KMS-11 (cell line): ENCODE measurements around the gene COG4.
A peak's percentile ranks its signal among the peaks of the same experiment; 100 is the strongest.

ENCODE experiments used
- H2AFZ ChIP-seq: fragments of 200-600 bp; sonication (generic); 2 replicates; pipeline ENCODE4 v1.6.1; 2016; ENCODE audit warnings: antibody characterized with exemption, mixed run types, low read depth
- H3K27ac ChIP-seq: fragments of 200-600 bp; sonication (generic); 2 replicates; pipeline ENCODE4 v1.6.1; 2016; ENCODE audit warnings: mild to moderate bottlenecking, mixed run types
- H3K27me3 ChIP-seq: fragments of 200-600 bp; sonication (generic); 2 replicates; pipeline ENCODE4 v1.6.1; 2017; ENCODE audit warnings: mild to moderate bottlenecking, low read depth, mixed run types, moderate library complexity; ENCODE audit not compliant: insufficient read depth
- H3K36me3 ChIP-seq: fragments of 200-600 bp; sonication (generic); 2 replicates; pipeline ENCODE4 v1.6.1; 2017; ENCODE audit warnings: mild to moderate bottlenecking, mixed run types; ENCODE audit not compliant: insufficient read depth
- H3K4me1 ChIP-seq: fragments of 200-600 bp; sonication (generic); 2 replicates; pipeline ENCODE4 v1.6.1; 2016; ENCODE audit warnings: mild to moderate bottlenecking, low read depth, mixed run types; ENCODE audit not compliant: poor library complexity, severe bottlenecking
- H3K4me2 ChIP-seq: fragments of 200-600 bp; sonication (generic); 2 replicates; pipeline ENCODE4 v1.7.0; 2016; ENCODE audit warnings: mild to moderate bottlenecking, mixed run types
- H3K4me3 ChIP-seq: fragments of 200-600 bp; sonication (generic); IDR thresholded peaks from 2 replicates; pipeline ENCODE4 v1.6.1; 2017; ENCODE audit warnings: low read depth, low read length, mixed read lengths; ENCODE audit not compliant: insufficient read depth
- H3K79me2 ChIP-seq: fragments of 200-600 bp; sonication (generic); 2 replicates; pipeline ENCODE4 v1.6.1; 2016; ENCODE audit warnings: low read depth, mixed run types; ENCODE audit not compliant: insufficient read depth
- H3K9ac ChIP-seq: fragments of 200-600 bp; sonication (generic); 2 replicates; pipeline ENCODE4 v1.6.1; 2016; ENCODE audit warnings: mild to moderate bottlenecking, mixed run types
- H4K20me1 ChIP-seq: fragments of 200-600 bp; sonication (generic); 2 replicates; pipeline ENCODE4 v1.6.1; 2016; ENCODE audit warnings: mild to moderate bottlenecking, mixed run types; ENCODE audit not compliant: insufficient read depth
- TF ChIP-seq, protein P1 (sequence below): fragments of 200-600 bp; sonication (generic); conservative IDR thresholded peaks from 2 replicates; pipeline ENCODE4 v1.6.1; 2017; ENCODE audit warnings: low read depth, mild to moderate bottlenecking, antibody characterized with exemption, low read length, moderate library complexity, mixed read lengths

The COG4 gene

DNA sequence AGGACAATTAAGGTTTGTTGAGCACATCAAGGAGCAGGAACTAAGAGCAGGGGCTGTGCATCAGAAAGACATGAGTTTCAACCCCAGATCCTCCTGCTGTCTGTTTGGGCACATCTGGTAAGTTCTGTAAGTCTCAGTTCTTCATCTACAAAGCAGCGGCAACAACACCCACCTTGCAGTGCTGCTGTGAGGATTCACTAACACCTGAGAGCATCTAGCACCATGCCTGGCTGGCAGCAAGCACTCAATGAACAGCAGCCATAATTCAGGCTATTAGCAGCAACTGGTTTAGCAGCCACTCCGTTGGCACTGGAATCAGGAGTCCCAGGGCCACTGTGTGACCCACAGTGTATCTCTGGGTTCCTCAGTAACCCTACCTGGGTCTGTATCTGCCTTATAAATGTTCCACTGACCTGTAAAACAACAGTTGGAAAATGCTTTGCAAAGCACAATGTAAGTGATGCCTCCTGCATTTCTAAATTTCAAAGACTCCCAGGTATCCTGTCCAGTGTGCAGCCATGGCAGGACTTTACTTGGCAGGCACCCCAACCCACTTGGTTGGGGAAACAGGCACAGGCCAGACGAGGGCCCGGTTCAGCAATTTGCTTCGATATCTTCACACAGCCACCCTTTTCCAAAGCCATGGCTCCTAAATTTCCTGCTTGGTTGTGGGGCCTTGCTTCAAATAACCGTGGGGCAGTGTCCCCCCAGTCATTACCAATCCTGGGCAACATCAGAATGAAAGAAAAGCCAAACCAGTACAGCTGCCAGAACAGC lies 88.7 kb downstream of the COG4 start:
- Histone ChIP-seq H3K4me2 (no peak overlapping the region), H3K36me3 (no peaks in the 10 kb centered on the region; the same call in 1 of the 2 replicates), H3K27me3 (no peaks in the 10 kb centered on the region), H3K9ac (no peak overlapping the region), H3K79me2 (peaks cover 81% of the 10 kb centered on the region), H2AFZ (no peak overlapping the region), H3K27ac (no peak overlapping the region; the same call in 1 of the 2 replicates), H4K20me1 (no peaks in the 10 kb centered on the region), H3K4me3 (no peak overlapping the region), H3K4me1 (peaks cover 82% of the 10 kb centered on the region)
- TF ChIP-seq, protein P1, sequence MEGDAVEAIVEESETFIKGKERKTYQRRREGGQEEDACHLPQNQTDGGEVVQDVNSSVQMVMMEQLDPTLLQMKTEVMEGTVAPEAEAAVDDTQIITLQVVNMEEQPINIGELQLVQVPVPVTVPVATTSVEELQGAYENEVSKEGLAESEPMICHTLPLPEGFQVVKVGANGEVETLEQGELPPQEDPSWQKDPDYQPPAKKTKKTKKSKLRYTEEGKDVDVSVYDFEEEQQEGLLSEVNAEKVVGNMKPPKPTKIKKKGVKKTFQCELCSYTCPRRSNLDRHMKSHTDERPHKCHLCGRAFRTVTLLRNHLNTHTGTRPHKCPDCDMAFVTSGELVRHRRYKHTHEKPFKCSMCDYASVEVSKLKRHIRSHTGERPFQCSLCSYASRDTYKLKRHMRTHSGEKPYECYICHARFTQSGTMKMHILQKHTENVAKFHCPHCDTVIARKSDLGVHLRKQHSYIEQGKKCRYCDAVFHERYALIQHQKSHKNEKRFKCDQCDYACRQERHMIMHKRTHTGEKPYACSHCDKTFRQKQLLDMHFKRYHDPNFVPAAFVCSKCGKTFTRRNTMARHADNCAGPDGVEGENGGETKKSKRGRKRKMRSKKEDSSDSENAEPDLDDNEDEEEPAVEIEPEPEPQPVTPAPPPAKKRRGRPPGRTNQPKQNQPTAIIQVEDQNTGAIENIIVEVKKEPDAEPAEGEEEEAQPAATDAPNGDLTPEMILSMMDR = no peak

DNA sequence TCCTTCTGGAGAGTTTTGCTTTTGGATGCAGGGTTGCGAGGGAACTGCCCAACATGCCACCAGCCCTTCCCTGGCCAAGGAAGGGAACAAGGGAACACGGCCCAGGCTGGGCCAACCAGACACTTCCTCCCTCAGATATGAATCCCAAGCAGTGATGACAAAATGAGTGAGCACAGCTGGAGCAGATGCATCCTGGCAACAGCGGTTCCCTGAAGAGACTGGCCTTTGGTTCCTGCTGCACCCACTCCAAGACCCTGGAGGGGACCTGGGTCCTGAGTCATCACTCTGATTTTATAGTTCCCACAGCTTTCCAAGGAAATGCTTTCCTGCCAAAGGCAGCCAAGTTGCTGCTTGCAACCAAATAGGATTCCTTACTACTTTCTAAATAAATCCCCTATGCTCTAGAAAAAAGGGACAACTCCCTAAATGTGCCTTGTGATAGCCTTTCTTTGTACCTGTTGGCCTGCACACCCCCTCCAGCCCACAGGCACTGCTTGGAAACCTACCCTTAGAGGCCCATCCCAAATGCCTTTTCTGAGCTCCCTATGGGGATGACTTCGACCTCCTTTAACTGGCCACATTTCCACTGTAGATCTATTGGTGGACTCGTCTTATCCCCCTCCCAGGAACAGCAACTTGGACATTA lies 89.8 kb downstream of the COG4 start:
- Histone ChIP-seq H3K4me1 (peaks cover 89% of the 10 kb centered on the region), H3K36me3 (no peaks in the 10 kb centered on the region; the same call in 1 of the 2 replicates), H3K79me2 (peaks cover 89% of the 10 kb centered on the region), H3K4me2 (peak overlapping the region; percentile 98), H4K20me1 (no peaks in the 10 kb centered on the region), H3K4me3 (no peak overlapping the region), H3K27me3 (no peaks in the 10 kb centered on the region), H3K9ac (peak overlapping the region; percentile 19; the same call in 1 of the 2 replicates), H2AFZ (no peak overlapping the region), H3K27ac (peak overlapping the region; percentile 39; the same call in 1 of the 2 replicates)
- TF ChIP-seq, protein P1 = no peak

DNA sequence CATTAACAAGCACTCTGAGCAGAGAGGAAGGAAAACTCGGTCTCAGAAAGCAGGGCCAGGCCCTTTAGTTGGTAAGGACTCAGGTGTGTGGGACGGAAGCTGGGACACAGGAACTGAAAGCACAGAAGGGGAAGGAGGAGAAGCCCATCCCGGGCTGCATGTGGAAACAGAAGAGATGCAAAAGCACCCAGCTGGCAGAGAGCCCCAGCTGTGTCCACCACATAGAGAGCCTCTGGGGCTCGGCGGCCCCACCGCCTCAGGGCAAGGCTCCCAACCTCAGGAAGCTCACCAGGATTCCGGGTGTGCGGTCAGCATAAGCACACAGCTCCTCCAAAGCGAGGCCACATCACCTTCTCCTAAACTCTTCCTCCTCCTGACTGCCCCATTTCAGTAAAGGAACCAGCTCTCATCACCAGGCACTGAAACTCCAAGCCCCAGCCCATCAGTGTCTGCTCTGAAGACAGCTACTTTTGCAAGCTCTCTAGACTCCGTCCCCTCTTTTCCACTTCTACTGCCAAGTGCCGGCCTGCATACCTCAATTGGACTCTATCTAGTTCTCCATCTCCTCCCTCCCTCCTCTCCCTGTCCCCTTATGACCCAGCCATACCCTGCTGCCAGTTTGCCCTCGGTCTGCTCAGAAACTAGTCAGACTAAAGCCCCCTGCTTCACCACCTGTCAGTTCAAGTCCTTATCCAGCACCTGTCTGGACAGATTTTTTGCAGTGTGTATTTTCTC lies 90.5 kb downstream of the COG4 start:
- TF ChIP-seq, protein P1 = no peak
- Histone ChIP-seq H3K4me2 (peak overlapping the region; percentile 98), H3K27me3 (no peaks in the 10 kb centered on the region), H3K27ac (peak overlapping the region; percentile 39; the same call in 1 of the 2 replicates), H3K36me3 (no peaks in the 10 kb centered on the region; the same call in 1 of the 2 replicates), H2AFZ (no peak overlapping the region), H3K79me2 (peaks cover 89% of the 10 kb centered on the region), H3K9ac (peak overlapping the region; percentile 19; the same call in 1 of the 2 replicates), H3K4me3 (no peak overlapping the region), H4K20me1 (no peaks in the 10 kb centered on the region), H3K4me1 (peaks cover 96% of the 10 kb centered on the region)

DNA sequence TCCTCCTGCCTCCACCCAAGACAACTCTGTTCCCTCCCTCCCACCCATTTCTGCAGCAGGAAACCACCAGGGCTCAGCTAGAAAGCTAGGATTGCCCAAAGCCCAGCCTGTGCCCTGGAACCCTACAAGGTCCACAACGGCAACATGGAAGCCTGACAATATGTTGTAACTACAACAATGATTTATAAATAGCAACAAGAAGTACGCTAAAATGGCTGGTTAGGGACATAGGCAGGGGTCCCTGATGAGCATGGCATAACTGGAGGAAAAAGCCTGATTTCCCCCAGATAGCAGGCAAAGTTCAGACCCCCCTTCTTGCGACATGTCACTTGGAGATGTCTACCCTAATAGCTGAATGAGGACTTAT lies 91.0 kb downstream of the COG4 start:
- Histone ChIP-seq H3K27ac (peak overlapping the region; percentile 39; the same call in 1 of the 2 replicates), H3K9ac (no peak overlapping the region), H2AFZ (no peak overlapping the region), H3K36me3 (no peaks in the 10 kb centered on the region; the same call in 1 of the 2 replicates), H3K27me3 (no peaks in the 10 kb centered on the region), H4K20me1 (no peaks in the 10 kb centered on the region), H3K79me2 (peaks cover 89% of the 10 kb centered on the region), H3K4me3 (no peak overlapping the region), H3K4me2 (peak overlapping the region; percentile 98), H3K4me1 (peaks cover 98% of the 10 kb centered on the region)
- TF ChIP-seq, protein P1 = no peak
